NB4 (cell line): ENCODE data around the gene CCDC92.

Source experiments
- MYC ChIP-seq: IDR thresholded peaks from 2 replicates; pipeline ENCODE4 v1.6.1; 2011; ENCODE audit warnings: low read depth, low read length
- POLR2A ChIP-seq: IDR thresholded peaks from 2 replicates; pipeline ENCODE4 v1.6.1; 2011; ENCODE audit warnings: mild to moderate bottlenecking; ENCODE audit not compliant: insufficient read length; ENCODE audit errors: extremely low read depth
- TF ChIP-seq, protein P1 (sequence below): IDR thresholded peaks from one replicate; pipeline ENCODE4 v1.5.1; 2012; ENCODE audit warnings: low read depth, low read length
- TF ChIP-seq, protein P2 (sequence below): IDR thresholded peaks from 2 replicates; pipeline ENCODE4 v1.6.1; 2011; ENCODE audit warnings: low read depth, low read length

DNA sequence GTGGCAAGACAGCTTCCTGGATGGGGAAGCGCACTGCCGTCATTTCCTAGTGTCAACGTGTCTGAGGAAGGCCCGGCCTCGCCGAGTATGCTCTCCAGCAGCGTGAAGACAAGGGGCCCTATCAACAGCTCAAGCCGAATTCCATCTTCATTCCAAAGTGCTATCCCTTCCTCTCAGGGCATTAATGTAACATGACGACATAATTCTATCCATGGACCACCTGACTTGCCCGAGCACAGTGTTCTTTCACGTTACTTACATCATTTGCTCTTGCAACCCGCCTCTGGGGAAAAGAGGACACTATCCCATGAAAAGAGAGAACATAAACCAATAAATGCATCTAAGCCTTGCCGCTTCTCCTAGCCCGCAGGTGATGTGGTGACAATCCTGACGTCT is 22.9 kb downstream of the CCDC92 start:
- TF ChIP-seq, protein P1, sequence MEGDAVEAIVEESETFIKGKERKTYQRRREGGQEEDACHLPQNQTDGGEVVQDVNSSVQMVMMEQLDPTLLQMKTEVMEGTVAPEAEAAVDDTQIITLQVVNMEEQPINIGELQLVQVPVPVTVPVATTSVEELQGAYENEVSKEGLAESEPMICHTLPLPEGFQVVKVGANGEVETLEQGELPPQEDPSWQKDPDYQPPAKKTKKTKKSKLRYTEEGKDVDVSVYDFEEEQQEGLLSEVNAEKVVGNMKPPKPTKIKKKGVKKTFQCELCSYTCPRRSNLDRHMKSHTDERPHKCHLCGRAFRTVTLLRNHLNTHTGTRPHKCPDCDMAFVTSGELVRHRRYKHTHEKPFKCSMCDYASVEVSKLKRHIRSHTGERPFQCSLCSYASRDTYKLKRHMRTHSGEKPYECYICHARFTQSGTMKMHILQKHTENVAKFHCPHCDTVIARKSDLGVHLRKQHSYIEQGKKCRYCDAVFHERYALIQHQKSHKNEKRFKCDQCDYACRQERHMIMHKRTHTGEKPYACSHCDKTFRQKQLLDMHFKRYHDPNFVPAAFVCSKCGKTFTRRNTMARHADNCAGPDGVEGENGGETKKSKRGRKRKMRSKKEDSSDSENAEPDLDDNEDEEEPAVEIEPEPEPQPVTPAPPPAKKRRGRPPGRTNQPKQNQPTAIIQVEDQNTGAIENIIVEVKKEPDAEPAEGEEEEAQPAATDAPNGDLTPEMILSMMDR = no peak
- no peak for TF ChIP-seq POLR2A
- TF ChIP-seq, protein P2, sequence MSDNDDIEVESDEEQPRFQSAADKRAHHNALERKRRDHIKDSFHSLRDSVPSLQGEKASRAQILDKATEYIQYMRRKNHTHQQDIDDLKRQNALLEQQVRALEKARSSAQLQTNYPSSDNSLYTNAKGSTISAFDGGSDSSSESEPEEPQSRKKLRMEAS = no peak
- no peak for TF ChIP-seq MYC
